Osteocyte (in vitro differentiated cells): ENCODE results near the gene RPL35A. TPM values are rescaled to one million over a fixed set of nuclear protein-coding genes. Genes with fewer than 3 reads are reported as not detected.
"Not testable (repeated sequence)": the region's sequence is repeated elsewhere in the genome, so short reads cannot be mapped to it uniquely, and the experiment has no call there.

Source experiments
- DNase-seq: peaks from one replicate; pipeline ENCODE4 v3.0.0; 2021; ENCODE audit warnings: mixed read lengths; ENCODE audit not compliant: unreplicated experiment; ENCODE audit errors: extremely low spot score
- H3K27ac Mint-ChIP-seq: one replicate; pipeline ENCODE4 v1.8.0; 2021; ENCODE audit warnings: mild to moderate bottlenecking, mixed read lengths; ENCODE audit not compliant: unreplicated experiment
- H3K27me3 Mint-ChIP-seq: one replicate; pipeline ENCODE4 v1.8.0; 2021; ENCODE audit warnings: mixed read lengths; ENCODE audit not compliant: unreplicated experiment
- H3K36me3 Mint-ChIP-seq: one replicate; pipeline ENCODE4 v1.8.0; 2021; ENCODE audit warnings: mixed read lengths; ENCODE audit not compliant: unreplicated experiment
- H3K4me1 Mint-ChIP-seq: one replicate; pipeline ENCODE4 v1.8.0; 2021; ENCODE audit warnings: mixed read lengths; ENCODE audit not compliant: unreplicated experiment
- H3K4me3 Mint-ChIP-seq: one replicate; pipeline ENCODE4 v1.8.0; 2021; ENCODE audit warnings: mild to moderate bottlenecking, moderate library complexity, mixed read lengths; ENCODE audit not compliant: unreplicated experiment
- H3K9me3 Mint-ChIP-seq: one replicate; pipeline ENCODE4 v1.8.0; 2021; ENCODE audit warnings: mixed read lengths; ENCODE audit not compliant: unreplicated experiment
- CTCF ChIP-seq: fragments of 200-600 bp; sonication (generic); IDR thresholded peaks from 2 replicates; pipeline ENCODE4 v1.5.0; 2021; ENCODE audit warnings: antibody characterized with exemption, mild to moderate bottlenecking, moderate library complexity
- total RNA-seq: library from RNA; stranded (reverse); gene quantifications from 2 replicates; pipeline ENCODE4 v1.2.1, GENCODE V29; 2021

RPL35A gene
- total RNA-seq, 1 donor from 2014 or later, result 843 TPM

GRCh38 chr3:197926418-197926817 lies 23.6 kb upstream of the RPL35A start:
- Mint-ChIP-seq H3K4me3 (no peak overlapping the region), H3K9me3 (no peaks in the 10 kb centered on the region), H3K36me3 (peaks cover 24% of the 10 kb centered on the region), H3K27me3 (no peaks in the 10 kb centered on the region), H3K4me1 (no peaks in the 10 kb centered on the region), H3K27ac (no peak overlapping the region)
- DNase-seq, result no peak
- peak; percentile 21 for TF ChIP-seq CTCF

DNA sequence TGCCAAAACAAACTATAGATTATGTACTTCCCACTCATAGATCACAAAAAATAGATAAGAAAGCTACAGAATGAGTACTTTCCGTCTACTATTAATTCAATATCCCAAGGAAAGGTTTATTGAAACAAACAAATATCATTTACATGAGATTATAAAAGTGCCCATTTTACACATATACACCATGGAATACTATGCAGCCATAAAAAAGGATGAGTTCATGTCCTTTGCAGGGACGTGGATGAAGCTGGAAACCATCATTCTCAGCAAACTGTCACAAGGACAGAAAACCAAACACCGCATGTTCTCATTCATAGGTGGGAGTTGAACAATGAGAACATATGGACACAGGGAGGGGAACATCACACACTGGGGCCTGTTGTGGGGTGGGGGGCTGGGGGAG lies 22.4 kb upstream of the RPL35A start:
- not testable (repeated sequence) for DNase-seq, H3K9me3 Mint-ChIP-seq, H3K27me3 Mint-ChIP-seq, H3K4me1 Mint-ChIP-seq, H3K4me3 Mint-ChIP-seq, H3K27ac Mint-ChIP-seq
- H3K36me3 Mint-ChIP-seq, result peaks cover 21% of the 10 kb centered on the region

- Mint-ChIP-seq H3K27ac (no peak overlapping the region), H3K36me3 (peaks cover 5% of the 10 kb centered on the region), H3K9me3 (no peaks in the 10 kb centered on the region), H3K4me3 (no peak overlapping the region), H3K27me3 (no peaks in the 10 kb centered on the region), H3K4me1 (no peaks in the 10 kb centered on the region)
- DNase-seq, result no peak
- no peak for TF ChIP-seq CTCF
Measured at GRCh38 chr3:197936819-197937384, 13.1 kb upstream of the RPL35A start.

DNA sequence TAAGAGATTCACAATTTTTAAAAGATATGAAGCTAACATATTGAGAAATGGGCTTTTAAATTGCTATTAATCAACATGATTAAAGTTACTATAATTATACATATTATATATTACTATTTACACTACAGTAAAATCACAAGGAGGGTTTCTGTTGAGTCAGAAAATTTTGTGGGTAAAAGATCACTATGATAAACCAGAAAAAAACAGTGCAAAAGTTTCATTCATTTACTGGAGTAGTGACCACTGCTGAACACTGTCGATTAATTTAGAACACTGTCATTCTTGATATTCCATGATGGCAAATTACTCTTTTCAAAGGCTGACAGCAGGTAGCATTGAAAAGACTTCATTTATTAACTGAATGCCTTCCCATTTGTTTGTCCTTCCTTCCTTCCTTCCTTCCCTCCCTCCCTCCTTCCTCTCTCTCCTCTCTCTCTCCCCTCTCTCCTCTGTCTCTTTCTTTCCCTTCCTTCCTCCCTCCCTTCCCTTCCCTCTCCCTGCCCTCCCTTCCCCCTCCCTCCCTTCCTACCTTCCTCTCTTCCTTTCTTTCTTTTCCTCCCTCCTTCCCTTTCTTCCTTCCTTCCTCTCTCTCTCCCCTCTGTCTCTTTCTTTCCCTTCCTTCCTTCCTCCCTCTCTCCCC lies 9.1 kb upstream of the RPL35A start:
- Mint-ChIP-seq H3K9me3 (no peaks in the 10 kb centered on the region), H3K27ac (no peak overlapping the region), H3K36me3 (peaks cover 5% of the 10 kb centered on the region), H3K27me3 (no peaks in the 10 kb centered on the region), H3K4me1 (no peaks in the 10 kb centered on the region), H3K4me3 (no peak overlapping the region)
- TF ChIP-seq CTCF, result no peak
- no peak for DNase-seq

DNA sequence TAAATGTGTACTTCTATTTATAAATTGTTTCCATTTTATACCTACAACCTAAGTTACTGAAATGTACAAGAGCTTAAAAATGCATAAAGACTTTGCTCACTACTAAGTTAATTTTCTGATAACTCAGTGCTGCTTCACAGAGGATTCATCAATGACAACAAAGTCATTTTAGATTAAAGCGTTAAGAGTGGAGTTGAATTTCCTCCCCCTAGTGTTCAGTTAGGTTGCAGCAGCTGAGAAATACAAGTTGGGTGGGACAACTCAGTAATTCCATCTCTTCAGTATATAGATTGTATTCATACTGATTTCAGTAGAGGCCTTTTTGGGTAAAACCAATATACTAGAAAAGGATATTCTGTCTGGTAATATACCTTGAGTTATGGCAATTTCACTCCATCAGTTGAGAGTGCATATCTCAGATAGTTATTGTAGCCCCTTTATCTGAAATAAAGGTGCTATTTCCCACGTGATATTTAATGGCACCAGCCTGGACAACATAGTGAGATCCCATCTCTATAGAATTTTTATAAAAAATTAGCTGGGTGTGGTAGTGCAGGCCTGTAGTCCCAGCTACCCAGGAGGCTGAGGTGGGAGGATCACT lies 6.9 kb upstream of the RPL35A start:
- no peaks in the 10 kb centered on the region for H3K9me3 Mint-ChIP-seq
- DNase-seq, result no peak
- H3K27ac Mint-ChIP-seq, result no peak overlapping the region
- no peak overlapping the region for H3K4me3 Mint-ChIP-seq
- no peaks in the 10 kb centered on the region for H3K4me1 Mint-ChIP-seq
- peaks cover 5% of the 10 kb centered on the region for H3K36me3 Mint-ChIP-seq
- peak; percentile 84 for TF ChIP-seq CTCF
- H3K27me3 Mint-ChIP-seq, result peaks cover 2% of the 10 kb centered on the region
